Measurements from ENCODE around the gene PINLYP.

PINLYP gene

DNA sequence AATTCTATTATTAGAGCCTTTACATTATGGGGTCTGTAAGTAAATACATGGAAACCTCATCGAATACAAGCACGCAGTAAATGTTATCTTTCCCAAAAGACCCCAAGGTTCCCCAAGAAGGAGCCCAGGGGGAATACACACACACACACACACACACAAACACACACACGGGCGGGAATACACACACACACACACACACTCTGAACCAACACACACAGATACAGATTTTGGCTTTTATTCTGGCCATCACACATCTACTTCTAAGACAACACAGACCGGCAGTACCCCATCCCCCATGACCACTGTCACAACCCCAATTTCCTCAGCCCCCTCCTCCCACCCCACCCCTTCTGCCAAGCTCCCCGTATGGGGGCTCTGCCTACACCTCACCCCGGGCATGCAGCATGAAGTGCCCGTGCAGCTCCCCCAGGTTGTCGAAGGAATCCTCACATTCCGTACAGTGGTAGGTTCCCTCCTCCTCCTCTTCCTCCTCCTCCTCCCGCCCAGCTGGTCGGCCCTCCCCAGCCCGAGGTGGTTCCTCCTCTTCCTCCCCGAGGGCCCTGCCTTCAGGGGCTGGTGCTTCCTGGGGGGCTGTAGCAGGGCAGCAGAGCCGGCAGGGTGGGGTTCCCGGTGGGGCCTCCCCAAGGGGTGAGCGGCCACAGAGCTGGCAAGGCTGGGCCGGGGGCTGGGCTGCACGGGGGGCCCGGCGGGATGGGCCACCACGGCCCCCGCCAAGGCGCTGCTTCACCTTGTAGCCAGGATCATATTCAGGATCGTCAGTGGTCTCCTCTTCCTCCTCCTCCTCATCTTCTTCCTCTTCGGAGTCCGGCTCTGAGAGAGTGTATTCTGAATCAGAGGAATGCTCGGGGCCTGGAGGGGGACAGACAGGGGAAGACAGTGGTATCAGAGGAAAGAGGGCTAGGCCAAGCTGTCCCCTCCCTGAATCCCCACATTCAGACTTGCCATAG is 31.9 kb downstream of the PINLYP start:
- no peak for DNase-seq

DNA sequence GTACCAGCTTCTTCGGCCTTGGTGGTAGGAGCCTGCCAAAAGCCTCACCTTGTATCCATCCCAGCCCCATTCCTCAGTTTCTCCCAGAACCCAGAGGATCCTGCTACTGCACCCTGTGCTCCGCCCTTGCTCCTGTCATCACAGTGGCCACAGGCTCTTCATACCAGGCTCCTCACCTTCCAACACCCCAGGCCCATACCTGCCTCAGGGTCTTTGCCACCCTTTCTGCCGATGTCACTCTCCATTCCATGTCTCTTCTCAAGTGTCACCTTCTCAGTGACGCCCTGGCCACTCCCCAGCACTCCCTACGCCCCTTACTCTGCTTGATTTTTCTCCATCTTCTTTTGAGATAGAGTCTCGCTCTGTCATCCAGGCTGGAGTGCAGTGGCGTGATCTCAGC is 34.3 kb downstream of the PINLYP start:
- DNase-seq: no peak

DNA sequence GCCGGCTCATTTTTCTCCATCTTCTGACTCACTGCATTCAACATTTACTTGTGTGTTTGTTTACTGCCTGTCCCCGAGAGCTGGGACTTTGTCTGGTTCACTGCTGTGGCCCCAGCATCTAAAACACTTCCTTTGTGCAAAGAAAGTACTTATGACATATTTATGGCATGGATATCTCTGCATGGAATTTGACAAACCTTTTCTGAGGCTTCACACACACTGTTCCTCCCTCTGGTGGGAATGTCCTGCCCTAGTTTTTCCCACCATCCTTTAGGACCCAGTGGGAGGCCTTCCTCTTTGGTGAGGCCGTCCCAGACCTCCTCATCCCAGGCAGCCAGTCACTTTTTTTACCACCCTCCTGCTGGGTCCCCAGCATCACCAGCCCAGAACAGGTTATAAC is 34.9 kb downstream of the PINLYP start:
- no peak for DNase-seq

DNA sequence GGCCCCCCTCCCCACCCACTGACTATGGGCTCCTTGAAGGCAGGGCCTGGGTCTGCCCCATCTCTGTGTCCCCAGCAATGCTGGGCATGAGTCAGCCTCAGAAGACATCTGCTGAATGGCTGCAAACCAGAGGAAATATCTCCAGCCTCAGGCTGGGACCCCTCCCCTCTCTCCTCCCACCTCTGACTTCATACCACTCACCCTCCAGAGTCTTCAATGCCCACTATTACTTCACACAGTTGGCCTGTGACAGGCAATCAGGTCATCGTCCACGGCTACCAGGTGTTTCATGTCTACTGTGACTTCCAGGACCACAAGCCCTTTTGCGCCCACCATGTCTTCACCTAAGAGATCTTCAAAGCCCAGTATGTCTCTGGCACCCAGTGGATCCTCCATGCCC is 36.2 kb downstream of the PINLYP start, which contains the start of gene SRRM5:
SRRM5 (plus strand) TSS at position 301 of the 400 bp plus-strand sequence; CDS start at position 335, 34 bp downstream.
- no peak for DNase-seq

GRCh38 chr19:43612374-43612773 is 36.8 kb downstream of the PINLYP start:
- DNase-seq: no peak

- DNase-seq: no peak
Measured at GRCh38 chr19:43616306-43616705, 40.7 kb downstream of the PINLYP start.

- no peak for DNase-seq
Measured at GRCh38 chr19:43616954-43617353, 41.4 kb downstream of the PINLYP start.

DNA sequence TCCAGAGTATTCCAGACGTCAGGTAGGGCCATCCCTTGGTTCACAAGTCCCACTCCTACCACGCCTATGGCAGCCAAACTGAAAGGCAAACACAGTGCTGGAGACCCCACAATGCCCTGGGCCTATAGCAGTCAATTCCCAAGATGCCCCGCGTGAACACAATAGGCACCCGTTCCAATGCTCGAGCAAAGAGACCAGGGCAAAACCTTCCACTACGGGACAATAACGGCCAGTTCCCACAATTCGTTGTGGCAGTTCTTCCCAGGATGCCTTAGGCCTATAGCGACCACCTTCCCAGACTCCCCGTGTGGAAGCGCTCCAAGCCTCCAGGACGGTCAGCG is 43.3 kb downstream of the PINLYP start:
- peak; percentile 52 for DNase-seq

DNA sequence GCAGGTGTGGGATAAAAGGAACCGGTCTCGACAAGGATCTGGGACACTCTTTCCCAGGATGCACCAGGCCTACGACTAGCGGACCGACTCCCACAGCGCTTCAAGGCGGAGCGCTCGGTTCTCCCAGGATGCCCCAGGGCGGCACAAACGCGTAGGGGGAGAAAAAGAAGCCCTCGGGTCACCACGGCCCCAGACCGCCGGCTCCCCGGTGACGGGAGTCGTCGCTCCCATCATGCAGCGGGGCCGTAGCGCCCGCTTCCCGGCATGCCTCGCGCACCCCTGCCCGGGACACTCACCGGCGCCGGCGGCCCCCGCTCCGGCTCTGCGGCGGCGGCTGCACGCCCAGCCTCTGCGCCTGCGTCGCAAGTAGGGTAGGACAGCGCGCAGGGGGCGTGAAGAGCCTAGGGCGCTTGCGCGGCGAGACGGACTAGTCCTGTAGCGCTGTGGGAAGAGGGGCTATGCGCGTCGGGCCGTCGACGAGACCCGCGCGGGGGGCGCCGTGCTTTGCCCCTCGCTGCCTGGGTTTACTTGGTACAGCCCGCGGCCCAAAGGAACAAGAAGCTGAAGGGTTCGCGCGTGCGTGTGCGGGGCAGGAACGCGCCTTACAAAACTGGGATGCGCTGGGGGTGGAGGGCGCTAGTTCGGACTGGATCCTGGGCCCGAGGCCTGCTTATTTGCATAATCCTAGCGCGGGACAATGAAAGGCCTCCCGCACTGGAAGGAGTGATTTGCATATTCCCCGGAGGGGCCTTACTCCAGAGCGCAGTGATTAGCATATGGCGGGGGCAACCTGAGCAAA is 43.9 kb downstream of the PINLYP start, which contains the start of gene ZNF428:
ZNF428 (minus strand) TSS at position 368 of the 799 bp plus-strand sequence. CDS start 5,325 bp downstream, outside the sequence.
- peak; percentile 87 for DNase-seq

DNA sequence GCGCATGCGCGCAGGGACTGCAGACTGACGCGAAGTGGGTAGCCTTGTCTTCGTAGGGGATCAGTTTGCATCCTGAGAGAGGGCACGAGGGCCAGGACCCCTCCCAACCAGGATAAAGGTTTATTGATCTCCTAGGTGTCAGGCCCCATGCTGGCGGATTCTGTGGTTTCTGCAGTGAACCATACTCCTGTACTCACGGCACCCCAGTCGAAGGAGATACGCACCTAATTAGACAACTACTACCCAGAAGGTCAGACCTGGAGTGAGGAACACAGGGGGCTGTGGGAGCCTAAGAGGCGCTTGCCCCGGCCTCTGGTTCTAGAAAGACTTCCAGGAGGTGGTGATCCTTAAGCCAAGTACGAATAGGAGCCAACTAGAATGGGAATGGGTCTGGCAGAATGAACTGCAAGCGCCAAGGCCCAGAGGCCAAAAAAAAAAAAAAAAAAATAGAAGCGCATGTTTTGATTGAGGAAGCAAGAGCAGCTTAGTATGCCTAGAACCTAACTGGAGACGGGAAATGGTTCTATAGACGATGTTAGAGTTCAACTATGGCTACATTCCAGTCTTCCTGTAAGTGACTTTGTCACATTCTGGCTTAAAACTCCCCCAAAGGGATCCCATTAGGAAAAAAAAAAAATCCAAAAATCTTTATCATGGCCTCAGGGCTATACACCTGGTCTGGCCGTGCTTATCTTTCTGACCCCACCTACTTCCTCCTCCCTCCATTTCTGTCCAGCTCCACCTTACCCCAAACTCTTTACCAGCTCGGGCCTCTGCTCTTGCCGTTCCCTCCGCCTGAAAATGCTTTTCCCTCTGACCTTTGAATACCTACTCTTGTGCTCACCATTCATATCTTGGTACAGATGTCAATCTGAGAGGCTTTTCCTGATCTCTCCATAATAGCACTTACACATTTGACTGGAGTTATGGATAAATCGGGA is 44.7 kb downstream of the PINLYP start:
- DNase-seq: no peak

DNA sequence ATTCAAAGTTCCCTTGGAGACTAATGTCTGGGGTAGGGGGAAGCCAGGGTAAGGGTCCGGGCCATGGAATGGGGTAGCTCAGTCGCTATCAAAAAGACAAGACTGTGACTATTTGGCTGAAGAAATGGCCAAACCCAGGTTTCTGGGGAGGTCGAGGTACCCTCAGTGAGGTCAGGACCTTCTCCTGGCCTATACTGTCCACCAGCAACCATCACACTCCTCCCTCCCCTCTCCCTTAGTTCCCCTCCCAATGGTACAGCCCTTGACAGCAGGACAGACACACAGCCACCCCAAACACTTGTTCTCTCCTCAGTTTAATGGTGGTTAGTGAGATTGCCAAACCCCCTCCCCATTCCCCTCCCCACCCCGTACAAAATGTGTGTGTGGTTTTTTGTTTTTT is 46.5 kb downstream of the PINLYP start:
- no peak for DNase-seq

DNA sequence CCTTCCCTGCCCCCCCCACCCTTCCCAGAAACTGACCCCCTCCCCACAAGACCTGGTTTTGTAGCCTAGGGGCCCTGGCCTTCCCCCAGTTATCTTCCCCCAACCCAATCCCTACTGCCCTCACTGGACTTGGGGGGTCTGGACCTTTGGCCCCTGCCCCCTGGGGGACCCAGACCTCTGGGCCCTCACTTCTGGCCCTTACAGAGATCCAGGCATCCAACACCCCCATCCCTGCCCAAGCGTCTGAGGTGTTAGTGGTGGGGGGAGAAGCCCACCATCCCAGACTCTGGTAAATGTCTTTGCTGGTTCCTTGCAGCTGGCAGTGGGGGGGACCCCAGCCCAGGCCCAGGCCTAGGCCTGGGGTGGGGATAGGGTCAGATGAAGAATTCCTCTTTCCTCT is 47.4 kb downstream of the PINLYP start:
- DNase-seq: no peak

GRCh38 chr19:43623889-43624670 is 48.5 kb downstream of the PINLYP start:
- no peak for DNase-seq

DNA sequence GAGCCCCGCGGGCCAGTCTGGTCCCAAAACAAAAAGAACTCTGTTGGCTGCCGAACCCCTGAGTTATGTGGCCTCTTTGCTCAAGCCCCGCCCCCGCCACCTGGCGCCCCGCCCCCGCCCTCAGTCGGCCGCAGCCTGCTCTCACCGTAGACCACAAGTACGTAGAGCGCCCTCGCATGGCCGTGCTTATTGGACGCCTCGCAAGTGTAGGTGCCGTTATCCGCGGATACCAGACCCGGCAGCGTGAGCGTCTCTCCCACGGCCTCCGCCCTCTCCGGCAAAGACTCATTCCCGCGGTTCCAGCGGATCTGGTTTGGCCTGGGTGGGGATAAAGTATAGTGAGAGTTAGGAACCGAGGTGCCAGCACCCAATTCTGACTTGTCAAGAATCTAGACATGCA is 49.3 kb downstream of the PINLYP start:
- DNase-seq: no peak

DNA sequence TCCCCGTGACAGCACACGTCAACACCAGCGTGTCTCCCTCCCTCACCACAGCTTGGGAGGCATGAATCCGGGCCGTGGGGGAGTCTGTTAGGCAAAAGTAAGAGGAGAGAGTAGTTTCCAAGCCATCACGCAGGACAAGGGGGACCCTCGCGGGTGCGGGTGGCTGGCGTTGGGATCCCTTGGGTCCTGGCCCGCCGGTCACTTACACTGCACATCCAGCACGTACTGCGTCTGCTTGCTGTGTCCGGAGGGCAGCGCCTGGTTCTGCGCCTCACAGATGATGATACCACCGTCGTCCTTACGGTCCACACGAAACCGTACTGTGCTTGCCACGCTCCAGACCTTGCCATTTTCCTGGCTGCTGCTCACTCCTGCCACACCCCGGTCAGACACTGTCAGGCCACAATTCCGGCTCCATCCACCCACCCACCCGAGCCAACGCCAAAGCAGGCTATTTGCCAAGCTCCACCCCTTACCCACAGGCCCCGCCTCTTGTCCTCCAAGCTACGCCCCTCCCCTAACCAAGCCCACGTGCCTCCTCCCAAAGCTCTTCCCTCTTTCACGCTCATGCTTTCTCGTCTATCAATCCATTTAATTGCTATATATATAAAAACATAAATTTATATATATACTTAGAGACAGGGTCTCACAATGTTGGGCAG is 50.4 kb downstream of the PINLYP start:
- DNase-seq: no peak

DNA sequence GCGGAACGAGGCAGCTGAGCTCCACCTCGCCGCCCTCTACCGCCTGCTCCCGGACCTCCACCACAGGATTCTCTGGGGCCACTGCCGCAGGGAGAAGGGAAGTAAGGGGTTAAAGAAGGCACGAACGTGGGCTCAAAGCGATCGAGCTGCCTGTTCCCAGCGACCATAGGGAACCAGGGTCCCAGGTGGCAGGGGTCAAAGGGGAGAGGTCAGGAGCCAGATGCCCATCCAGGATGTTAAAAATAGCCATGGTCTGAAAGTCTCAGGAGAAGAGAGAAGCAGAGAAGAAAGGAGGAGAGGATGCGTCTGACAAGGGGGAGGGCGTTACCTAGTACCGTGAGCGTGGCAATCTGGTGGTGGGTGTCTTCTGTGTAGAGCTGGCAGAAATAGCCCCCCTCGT is 51.2 kb downstream of the PINLYP start:
- DNase-seq: no peak

DNA sequence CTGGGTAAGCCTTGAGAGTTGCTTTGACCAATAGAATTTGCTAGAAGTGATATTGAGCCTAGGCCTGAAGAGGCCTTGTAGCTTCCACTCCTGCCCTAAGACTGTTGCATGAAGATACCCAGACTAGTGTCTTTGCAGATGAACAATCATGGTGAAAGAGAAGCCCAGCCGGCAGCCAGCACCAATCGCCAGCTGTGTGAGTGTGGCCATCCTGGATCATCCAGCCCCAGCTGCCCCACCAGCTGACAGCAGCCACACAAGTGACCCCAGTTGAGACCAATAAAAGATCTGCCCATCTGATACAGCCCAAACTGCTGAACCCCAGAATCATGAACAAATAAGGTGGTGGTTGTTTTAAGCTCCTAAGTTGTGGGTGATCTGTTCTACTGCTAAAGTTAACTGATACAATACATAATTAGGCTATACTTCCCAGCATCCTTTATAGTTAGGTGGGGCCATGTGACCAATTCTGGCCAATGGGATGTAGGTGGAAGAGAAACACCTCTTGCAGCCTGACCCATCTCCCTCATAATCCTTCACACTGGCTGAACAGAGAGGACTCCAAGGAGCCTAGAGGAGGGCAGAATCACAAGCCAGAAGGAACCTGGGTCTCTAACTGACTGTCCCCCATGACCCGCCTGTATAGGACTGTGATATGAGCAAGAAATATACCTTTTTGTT is 53.2 kb downstream of the PINLYP start:
- no peak for DNase-seq

GRCh38 chr19:43631491-43631890 is 55.9 kb downstream of the PINLYP start:
- DNase-seq: no peak

Data from NCI-H1092 treated with DMSO at 0.1 percent for 48 hours (cell line).